SK-N-SH treated with all-trans-retinoic acid at 6 μM for 48 hours (cell line): Measurements from ENCODE around the gene PIK3R6.
"Not testable (repeated sequence)": the region's sequence is repeated elsewhere in the genome, so short reads cannot be mapped to it uniquely, and the experiment has no call there.

ENCODE experiments used
- ATAC-seq: fragments of 200-7000 bp; cut with Tn5 transposase; 3 replicates; pipeline ENCODE4 v1.9.1; 2020; ENCODE audit warnings: mild to moderate bottlenecking, moderate library complexity
- ARNTL ChIP-seq: fragments of 450-650 bp; formaldehyde crosslinking; IDR thresholded peaks from 2 replicates; pipeline ENCODE4 v1.5.0; 2020; ENCODE audit warnings: low read depth, mild to moderate bottlenecking, moderate library complexity, borderline replicate concordance
- BACH2 ChIP-seq: fragments of 250-450 bp; sonication (Bioruptor Pico); IDR thresholded peaks from 2 replicates; pipeline ENCODE4 v1.9.0; 2021; ENCODE audit warnings: mild to moderate bottlenecking, borderline replicate concordance
- CSDC2 ChIP-seq: fragments of 250-450 bp; sonication (Bioruptor Pico); IDR thresholded peaks from 2 replicates; pipeline ENCODE4 v1.5.0; 2020; ENCODE audit warnings: mild to moderate bottlenecking, moderate library complexity
- ESRRG ChIP-seq: fragments of 250-450 bp; sonication (Bioruptor Pico); IDR thresholded peaks from 2 replicates; pipeline ENCODE4 v1.6.1; 2021; ENCODE audit warnings: mild to moderate bottlenecking
- GLIS3 ChIP-seq: fragments of 250-450 bp; sonication (Bioruptor Pico); IDR thresholded peaks from 2 replicates; pipeline ENCODE4 v1.5.0; 2020; ENCODE audit warnings: mild to moderate bottlenecking, moderate library complexity
- ISL1 ChIP-seq: fragments of 250-450 bp; sonication (Bioruptor Pico); IDR thresholded peaks from 2 replicates; pipeline ENCODE4 v2.1.2; 2022; ENCODE audit warnings: mild to moderate bottlenecking, moderate library complexity
- OSR1 ChIP-seq: fragments of 250-450 bp; sonication (Bioruptor Pico); IDR thresholded peaks from 2 replicates; pipeline ENCODE4 v1.8.0; 2022; ENCODE audit warnings: moderate library complexity, mild to moderate bottlenecking, inconsistent platforms
- POU6F1 ChIP-seq: fragments of 250-450 bp; sonication (Bioruptor Pico); IDR thresholded peaks from 2 replicates; pipeline ENCODE4 v1.8.0; 2021; ENCODE audit warnings: low read depth, mild to moderate bottlenecking, moderate library complexity, borderline replicate concordance
- PPARA ChIP-seq: fragments of 250-450 bp; sonication (Bioruptor Pico); IDR thresholded peaks from 2 replicates; pipeline ENCODE4 v1.5.0; 2020; ENCODE audit warnings: mild to moderate bottlenecking, borderline replicate concordance
- RARB ChIP-seq: fragments of 250-450 bp; sonication (Bioruptor Pico); IDR thresholded peaks from 2 replicates; pipeline ENCODE4 v1.8.0; 2021; ENCODE audit warnings: mild to moderate bottlenecking, moderate library complexity
- TCF4 ChIP-seq: fragments of 250-450 bp; sonication (Bioruptor Pico); IDR thresholded peaks from 2 replicates; pipeline ENCODE4 v1.8.0; 2021; ENCODE audit warnings: mild to moderate bottlenecking, moderate library complexity, borderline replicate concordance
- TOX ChIP-seq: fragments of 250-450 bp; sonication (Bioruptor Pico); IDR thresholded peaks from 2 replicates; pipeline ENCODE4 v1.8.0; 2021; ENCODE audit warnings: mild to moderate bottlenecking, moderate library complexity, borderline replicate concordance
- ZC3H10 ChIP-seq: fragments of 250-450 bp; sonication (Bioruptor Pico); IDR thresholded peaks from 2 replicates; pipeline ENCODE4 v1.5.1; 2021; ENCODE audit warnings: mild to moderate bottlenecking, moderate library complexity
- ZFP3 ChIP-seq: fragments of 250-450 bp; sonication (Bioruptor Pico); IDR thresholded peaks from 2 replicates; pipeline ENCODE4 v1.5.0; 2020; ENCODE audit warnings: mild to moderate bottlenecking, moderate library complexity
- ZFP30 ChIP-seq: fragments of 450-650 bp; formaldehyde crosslinking; IDR thresholded peaks from 2 replicates; pipeline ENCODE4 v1.5.0; 2022; ENCODE audit warnings: mild to moderate bottlenecking, moderate library complexity
- ZNF565 ChIP-seq: fragments of 450-650 bp; formaldehyde crosslinking; conservative IDR thresholded peaks from 2 replicates; pipeline ENCODE4 v1.5.0; 2020; ENCODE audit warnings: low read depth, mild to moderate bottlenecking, moderate library complexity
- ZNF70 ChIP-seq: fragments of 450-650 bp; formaldehyde crosslinking; IDR thresholded peaks from 2 replicates; pipeline ENCODE4 v1.5.0; 2020; ENCODE audit warnings: mild to moderate bottlenecking, moderate library complexity
- TF ChIP-seq, protein P1 (sequence below): fragments of 250-450 bp; sonication (Bioruptor Pico); IDR thresholded peaks from 2 replicates; pipeline ENCODE4 v1.5.0; 2020; ENCODE audit warnings: mild to moderate bottlenecking, moderate library complexity
- TF ChIP-seq, protein P2 (sequence below): fragments of 250-450 bp; sonication (Bioruptor Pico); IDR thresholded peaks from 2 replicates; pipeline ENCODE4 v1.8.0; 2020; ENCODE audit warnings: mild to moderate bottlenecking, moderate library complexity, borderline replicate concordance
- TF ChIP-seq, protein P3 (sequence below): fragments of 250-450 bp; sonication (Bioruptor Pico); IDR thresholded peaks from 2 replicates; pipeline ENCODE4 v1.5.1; 2020; ENCODE audit warnings: low read depth, mild to moderate bottlenecking, moderate library complexity
- TF ChIP-seq, protein P4 (sequence below): fragments of 250-450 bp; sonication (Bioruptor Pico); IDR thresholded peaks from 2 replicates; pipeline ENCODE4 v1.5.1; 2021; ENCODE audit warnings: mild to moderate bottlenecking, moderate library complexity

The PIK3R6 gene

DNA sequence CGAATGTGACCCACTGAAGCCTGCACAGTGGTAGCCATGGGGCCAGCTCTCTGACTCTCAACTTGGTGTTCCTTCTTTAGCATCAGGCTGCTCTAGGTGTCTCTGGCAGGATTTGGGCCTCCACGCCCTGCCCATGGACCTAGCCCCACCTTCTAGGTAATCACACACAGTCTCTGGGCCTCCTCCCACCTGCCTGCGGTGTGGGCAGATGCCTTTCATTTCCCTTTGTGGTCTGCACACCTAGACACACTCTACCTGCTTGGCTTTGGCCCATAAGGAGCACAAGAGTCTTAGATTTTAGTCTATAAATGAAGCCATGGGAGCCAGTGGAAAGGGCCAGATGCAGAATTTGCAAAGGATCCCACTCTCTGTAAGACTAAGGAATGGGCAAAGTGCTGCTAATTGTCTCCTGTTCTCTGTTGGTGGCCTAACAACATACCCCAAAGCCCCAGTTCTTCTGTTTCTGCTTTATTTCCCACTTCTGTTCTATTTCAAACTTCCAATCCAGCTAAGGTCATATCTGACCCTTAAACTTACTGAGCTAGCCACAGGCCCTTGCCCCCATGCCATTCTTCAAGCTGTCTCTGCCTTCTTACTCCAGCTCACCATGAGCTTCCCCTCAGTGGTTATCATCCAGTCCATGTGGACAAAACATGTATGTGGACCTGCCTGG lies 61.1 kb downstream of the PIK3R6 start:
- no peak for ATAC-seq
- TF ChIP-seq TOX (CRISPR knock-in tag) (no peak), ZFP3 (CRISPR knock-in tag) (no peak), CSDC2 (CRISPR knock-in tag) (no peak), ISL1 (no peak)

DNA sequence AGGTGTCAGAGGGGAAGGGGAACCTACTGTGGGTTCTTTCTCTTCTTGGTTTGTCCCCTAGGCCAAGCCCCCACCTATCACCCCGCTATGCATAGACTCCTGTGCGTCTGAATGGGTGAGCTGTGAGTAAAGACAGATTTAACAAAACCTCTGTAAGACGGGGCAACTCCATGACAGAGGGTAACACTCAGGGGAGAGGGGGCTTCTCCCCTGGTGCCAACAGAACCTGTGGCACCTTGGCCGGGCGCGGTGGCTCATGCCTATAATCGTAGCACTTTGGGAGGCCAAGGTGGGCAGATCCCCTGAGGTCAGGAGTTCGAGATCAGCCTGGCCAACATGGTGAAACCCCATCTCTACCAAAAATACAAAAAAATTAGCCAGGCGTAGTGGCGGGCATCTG lies 62.1 kb downstream of the PIK3R6 start:
- not testable (repeated sequence) for ATAC-seq

- no peak for ATAC-seq
- TF ChIP-seq ZNF565 (CRISPR knock-in tag), result no peak
- TF ChIP-seq OSR1 (CRISPR knock-in tag), result no peak
- TF ChIP-seq, protein P1, sequence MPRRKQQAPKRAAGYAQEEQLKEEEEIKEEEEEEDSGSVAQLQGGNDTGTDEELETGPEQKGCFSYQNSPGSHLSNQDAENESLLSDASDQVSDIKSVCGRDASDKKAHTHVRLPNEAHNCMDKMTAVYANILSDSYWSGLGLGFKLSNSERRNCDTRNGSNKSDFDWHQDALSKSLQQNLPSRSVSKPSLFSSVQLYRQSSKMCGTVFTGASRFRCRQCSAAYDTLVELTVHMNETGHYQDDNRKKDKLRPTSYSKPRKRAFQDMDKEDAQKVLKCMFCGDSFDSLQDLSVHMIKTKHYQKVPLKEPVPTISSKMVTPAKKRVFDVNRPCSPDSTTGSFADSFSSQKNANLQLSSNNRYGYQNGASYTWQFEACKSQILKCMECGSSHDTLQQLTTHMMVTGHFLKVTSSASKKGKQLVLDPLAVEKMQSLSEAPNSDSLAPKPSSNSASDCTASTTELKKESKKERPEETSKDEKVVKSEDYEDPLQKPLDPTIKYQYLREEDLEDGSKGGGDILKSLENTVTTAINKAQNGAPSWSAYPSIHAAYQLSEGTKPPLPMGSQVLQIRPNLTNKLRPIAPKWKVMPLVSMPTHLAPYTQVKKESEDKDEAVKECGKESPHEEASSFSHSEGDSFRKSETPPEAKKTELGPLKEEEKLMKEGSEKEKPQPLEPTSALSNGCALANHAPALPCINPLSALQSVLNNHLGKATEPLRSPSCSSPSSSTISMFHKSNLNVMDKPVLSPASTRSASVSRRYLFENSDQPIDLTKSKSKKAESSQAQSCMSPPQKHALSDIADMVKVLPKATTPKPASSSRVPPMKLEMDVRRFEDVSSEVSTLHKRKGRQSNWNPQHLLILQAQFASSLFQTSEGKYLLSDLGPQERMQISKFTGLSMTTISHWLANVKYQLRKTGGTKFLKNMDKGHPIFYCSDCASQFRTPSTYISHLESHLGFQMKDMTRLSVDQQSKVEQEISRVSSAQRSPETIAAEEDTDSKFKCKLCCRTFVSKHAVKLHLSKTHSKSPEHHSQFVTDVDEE (CRISPR knock-in tag), result no peak
- no peak for TF ChIP-seq ESRRG (CRISPR knock-in tag)
Observed at GRCh38 chr17:8803531-8804420, 63.7 kb downstream of the PIK3R6 start.

DNA sequence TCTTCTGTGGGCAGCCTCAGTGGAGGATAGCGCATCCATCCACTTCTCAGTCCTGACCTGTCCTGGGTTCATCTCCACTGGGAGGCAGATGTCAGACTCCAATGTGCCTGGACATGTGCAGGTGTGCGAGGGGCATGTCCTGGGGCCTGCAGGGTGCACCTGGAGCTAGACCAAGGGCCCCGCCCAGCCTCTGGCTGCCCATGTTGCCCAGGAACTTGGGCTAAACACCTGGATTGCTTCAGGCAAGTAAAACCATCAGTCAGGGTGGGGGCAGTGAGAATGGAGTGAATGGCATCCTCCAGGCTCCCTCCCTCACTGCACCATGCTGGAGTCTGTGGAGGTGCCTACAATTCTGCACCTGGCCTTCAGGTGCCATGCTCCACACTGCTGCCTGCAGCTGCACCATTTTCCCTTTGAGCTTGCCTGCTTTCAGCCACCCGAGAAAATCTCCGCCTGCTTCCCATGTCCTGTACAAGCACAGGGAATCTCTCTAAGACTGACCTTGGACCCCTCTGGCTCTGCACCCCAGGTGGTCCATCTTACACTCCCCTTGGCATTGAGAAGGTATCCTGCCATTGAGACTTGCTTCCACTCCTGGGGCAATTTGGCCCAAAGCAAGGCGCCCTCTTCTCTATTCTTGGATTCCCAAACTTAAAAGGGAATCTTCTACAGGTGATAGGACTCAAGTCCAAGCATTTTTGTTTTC lies 66.2 kb downstream of the PIK3R6 start:
- TF ChIP-seq PPARA (CRISPR knock-in tag) (no peak), ZNF70 (no peak), ESRRG (CRISPR knock-in tag) (no peak), POU6F1 (no peak), BACH2 (CRISPR knock-in tag) (no peak), TCF4 (no peak), ZC3H10 (CRISPR knock-in tag) (no peak), ZNF565 (CRISPR knock-in tag) (no peak), RARB (CRISPR knock-in tag) (no peak), OSR1 (CRISPR knock-in tag) (no peak), ZFP3 (CRISPR knock-in tag) (no peak), CSDC2 (CRISPR knock-in tag) (no peak), GLIS3 (CRISPR knock-in tag) (no peak), TOX (CRISPR knock-in tag) (no peak), ARNTL (CRISPR knock-in tag) (no peak), ZFP30 (CRISPR knock-in tag) (no peak)
- TF ChIP-seq, protein P2, sequence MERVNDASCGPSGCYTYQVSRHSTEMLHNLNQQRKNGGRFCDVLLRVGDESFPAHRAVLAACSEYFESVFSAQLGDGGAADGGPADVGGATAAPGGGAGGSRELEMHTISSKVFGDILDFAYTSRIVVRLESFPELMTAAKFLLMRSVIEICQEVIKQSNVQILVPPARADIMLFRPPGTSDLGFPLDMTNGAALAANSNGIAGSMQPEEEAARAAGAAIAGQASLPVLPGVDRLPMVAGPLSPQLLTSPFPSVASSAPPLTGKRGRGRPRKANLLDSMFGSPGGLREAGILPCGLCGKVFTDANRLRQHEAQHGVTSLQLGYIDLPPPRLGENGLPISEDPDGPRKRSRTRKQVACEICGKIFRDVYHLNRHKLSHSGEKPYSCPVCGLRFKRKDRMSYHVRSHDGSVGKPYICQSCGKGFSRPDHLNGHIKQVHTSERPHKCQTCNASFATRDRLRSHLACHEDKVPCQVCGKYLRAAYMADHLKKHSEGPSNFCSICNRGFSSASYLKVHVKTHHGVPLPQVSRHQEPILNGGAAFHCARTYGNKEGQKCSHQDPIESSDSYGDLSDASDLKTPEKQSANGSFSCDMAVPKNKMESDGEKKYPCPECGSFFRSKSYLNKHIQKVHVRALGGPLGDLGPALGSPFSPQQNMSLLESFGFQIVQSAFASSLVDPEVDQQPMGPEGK (CRISPR knock-in tag), result no peak
- TF ChIP-seq, protein P3, sequence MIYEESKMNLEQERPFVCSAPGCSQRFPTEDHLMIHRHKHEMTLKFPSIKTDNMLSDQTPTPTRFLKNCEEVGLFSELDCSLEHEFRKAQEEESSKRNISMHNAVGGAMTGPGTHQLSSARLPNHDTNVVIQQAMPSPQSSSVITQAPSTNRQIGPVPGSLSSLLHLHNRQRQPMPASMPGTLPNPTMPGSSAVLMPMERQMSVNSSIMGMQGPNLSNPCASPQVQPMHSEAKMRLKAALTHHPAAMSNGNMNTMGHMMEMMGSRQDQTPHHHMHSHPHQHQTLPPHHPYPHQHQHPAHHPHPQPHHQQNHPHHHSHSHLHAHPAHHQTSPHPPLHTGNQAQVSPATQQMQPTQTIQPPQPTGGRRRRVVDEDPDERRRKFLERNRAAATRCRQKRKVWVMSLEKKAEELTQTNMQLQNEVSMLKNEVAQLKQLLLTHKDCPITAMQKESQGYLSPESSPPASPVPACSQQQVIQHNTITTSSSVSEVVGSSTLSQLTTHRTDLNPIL (CRISPR knock-in tag), result no peak
- TF ChIP-seq, protein P4, sequence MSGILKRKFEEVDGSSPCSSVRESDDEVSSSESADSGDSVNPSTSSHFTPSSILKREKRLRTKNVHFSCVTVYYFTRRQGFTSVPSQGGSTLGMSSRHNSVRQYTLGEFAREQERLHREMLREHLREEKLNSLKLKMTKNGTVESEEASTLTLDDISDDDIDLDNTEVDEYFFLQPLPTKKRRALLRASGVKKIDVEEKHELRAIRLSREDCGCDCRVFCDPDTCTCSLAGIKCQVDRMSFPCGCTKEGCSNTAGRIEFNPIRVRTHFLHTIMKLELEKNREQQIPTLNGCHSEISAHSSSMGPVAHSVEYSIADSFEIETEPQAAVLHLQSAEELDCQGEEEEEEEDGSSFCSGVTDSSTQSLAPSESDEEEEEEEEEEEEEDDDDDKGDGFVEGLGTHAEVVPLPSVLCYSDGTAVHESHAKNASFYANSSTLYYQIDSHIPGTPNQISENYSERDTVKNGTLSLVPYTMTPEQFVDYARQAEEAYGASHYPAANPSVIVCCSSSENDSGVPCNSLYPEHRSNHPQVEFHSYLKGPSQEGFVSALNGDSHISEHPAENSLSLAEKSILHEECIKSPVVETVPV (CRISPR knock-in tag), result no peak
- ATAC-seq, result no peak
